Immature natural killer cell (primary cell): ENCODE results near the gene PEX10. TPM values are rescaled to one million over a fixed set of nuclear protein-coding genes. Genes with fewer than 3 reads are reported as not detected.

ENCODE experiments used
- DNase-seq, 3 donors: peaks; one replicate each; pipeline ENCODE4 v3.0.0; 2022; ENCODE audit warnings: mixed read lengths in 1 of 3
- H3K27ac Mint-ChIP-seq, 6 donors: one replicate each; pipeline ENCODE4 v1.8.0; 2020; ENCODE audit warnings: mixed read lengths in 6 of 6, mild to moderate bottlenecking in 5 of 6, inconsistent platforms in 4 of 6, moderate library complexity in 3 of 6
- H3K27me3 Mint-ChIP-seq, 3 donors: one replicate each; pipeline ENCODE4 v1.8.0; 2020 to 2021; ENCODE audit warnings: low read depth in 3 of 3, mild to moderate bottlenecking in 3 of 3, mixed read lengths in 3 of 3, moderate library complexity in 3 of 3, inconsistent platforms in 1 of 3
- H3K36me3 Mint-ChIP-seq, 3 donors: one replicate each; pipeline ENCODE4 v1.8.0; 2020; ENCODE audit warnings: mixed read lengths in 3 of 3, inconsistent platforms in 2 of 3, mild to moderate bottlenecking in 2 of 3
- H3K4me1 Mint-ChIP-seq, 2 donors: one replicate each; pipeline ENCODE4 v1.8.0; 2020; ENCODE audit warnings: inconsistent platforms in 2 of 2, mild to moderate bottlenecking in 2 of 2, mixed read lengths in 2 of 2, moderate library complexity in 1 of 2
- H3K4me3 Mint-ChIP-seq, 5 donors: one replicate each; pipeline ENCODE4 v1.8.0; 2020; ENCODE audit warnings: mild to moderate bottlenecking in 5 of 5, mixed read lengths in 5 of 5, inconsistent platforms in 3 of 5, moderate library complexity in 3 of 5
- H3K9me3 Mint-ChIP-seq, 6 donors: one replicate each; pipeline ENCODE4 v1.8.0; 2020; ENCODE audit warnings: mild to moderate bottlenecking in 6 of 6, mixed read lengths in 6 of 6, inconsistent platforms in 4 of 6, moderate library complexity in 3 of 6
- polyA plus RNA-seq, 3 donors: library from polyadenylated mRNA; unstranded; fragments of 300-500 nt; fragmentation: Illumina TruSeq; gene quantifications; one replicate each; pipeline ENCODE4 v1.2.3, GENCODE V29; 2021

Gene PEX10
- polyA plus RNA-seq, 3 donors from 2014 or later: 9.1 to 18.2 (median 9.3) TPM

DNA sequence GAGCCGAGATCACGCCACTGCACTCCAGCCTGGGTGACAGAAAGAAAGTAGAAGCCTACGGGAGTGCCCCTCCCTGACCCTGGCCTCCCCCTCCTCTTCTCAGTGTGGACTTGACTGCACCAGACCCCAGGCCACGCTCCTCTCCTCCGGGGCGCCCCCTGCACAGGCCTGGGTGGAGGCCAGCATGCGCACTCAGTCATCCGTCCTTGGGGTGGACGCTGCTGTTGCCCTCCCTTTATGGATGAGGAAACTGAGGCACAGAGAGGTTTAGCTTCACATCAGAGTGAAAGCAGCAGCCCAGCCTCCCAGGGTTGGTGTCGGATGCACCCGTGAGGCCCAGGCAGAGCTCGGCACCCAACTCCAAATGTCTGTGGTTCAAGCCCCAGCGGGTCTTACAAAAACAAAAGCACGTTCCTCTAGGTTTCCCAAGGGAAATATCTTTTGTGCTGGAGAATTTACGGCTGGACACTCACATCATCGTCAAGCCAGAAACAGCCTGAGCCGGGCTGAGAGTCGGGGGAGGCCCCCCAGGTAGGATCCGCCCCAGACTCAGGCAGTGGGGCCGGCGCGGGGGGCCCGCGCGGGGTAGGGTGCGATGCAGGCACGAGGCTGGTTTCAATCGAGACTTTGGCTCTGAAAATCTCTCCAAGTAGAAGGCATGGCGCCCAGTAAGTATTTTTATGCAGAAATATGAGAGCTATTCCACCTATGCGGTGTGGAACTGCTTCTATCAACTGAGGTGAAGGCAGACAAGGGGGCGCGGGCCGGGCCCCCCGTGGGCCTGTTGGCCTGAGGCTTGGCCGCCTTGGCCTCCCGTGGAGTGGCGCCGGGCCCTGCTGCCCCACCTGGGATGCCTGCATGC lies 57.6 kb downstream of the PEX10 start:
- Mint-ChIP-seq H3K27me3 (no peaks in the 10 kb centered on the region), H3K9me3 (no peaks in the 10 kb centered on the region), H3K36me3 (no peaks in the 10 kb centered on the region), H3K27ac (no peak overlapping the region), H3K4me1 (no peaks in the 10 kb centered on the region), H3K4me3 (no peak overlapping the region)
- DNase-seq: no peak

Other genes starting within 250 kb of the PEX10 start
- gene FAAP20, start 217.8 kb downstream of the PEX10 start, polyA plus RNA-seq: 10 to 100 TPM; 56.7 to 99.6 (median 79.2) TPM
- 1 to 10 TPM in 1 of 3 donors, under 1 TPM in 1, not detected in 1; 0.87 to 1.0 TPM for gene SKI, start 184.2 kb downstream of the PEX10 start, polyA plus RNA-seq
- gene MORN1, start 21.0 kb downstream of the PEX10 start, polyA plus RNA-seq: 1 to 10 TPM in 2 of 3 donors, under 1 TPM in 1; 0.89 to 4.0 (median 3.9) TPM
- 100 to 1,000 TPM; 185 to 216 (median 210) TPM for gene RER1, start 20.7 kb downstream of the PEX10 start, polyA plus RNA-seq
- gene PLCH2, start 63.7 kb upstream of the PEX10 start, polyA plus RNA-seq: 1 to 10 TPM in 2 of 3 donors, not detected in 1; 2.9 to 5.1 TPM
- gene PANK4, start 114.0 kb upstream of the PEX10 start, polyA plus RNA-seq: 10 to 100 TPM in 1 of 3 donors, 1 to 10 TPM in 2; 9.1 to 23.3 (median 9.8) TPM
- not detected for gene HES5, start 117.7 kb upstream of the PEX10 start, polyA plus RNA-seq
- 10 to 100 TPM; 62.5 to 75.1 (median 63.8) TPM for gene TNFRSF14, start 143.8 kb upstream of the PEX10 start, polyA plus RNA-seq
- gene PRXL2B, start 174.2 kb upstream of the PEX10 start, polyA plus RNA-seq: 10 to 100 TPM; 10.0 to 17.1 (median 13.6) TPM
- 1 to 10 TPM in 2 of 3 donors, under 1 TPM in 1; 0.93 to 5.1 (median 2.3) TPM for gene MMEL1, start 220.5 kb upstream of the PEX10 start, polyA plus RNA-seq